Fibroblast of lung (primary cell): ENCODE results near the gene BEND4. TPM values are rescaled to one million over a fixed set of nuclear protein-coding genes. Genes with fewer than 3 reads are reported as not detected.

Experiments
- DNase-seq, 2 donors: peaks; one replicate each; pipeline versions ENCODE4 v3.0.0 to v3.0.0-alpha.2; 2010; ENCODE audit warnings: low read depth in 2 of 2
- H2AFZ ChIP-seq: 2 replicates; pipeline ENCODE4 v1.5.1; 2012; ENCODE audit warnings: low read length, control low read depth, inconsistent platforms
- H3K27ac ChIP-seq: 2 replicates; pipeline ENCODE4 v1.5.1; 2011; ENCODE audit warnings: low read length, control low read depth; ENCODE audit not compliant: insufficient read depth
- H3K27me3 ChIP-seq: 2 replicates; pipeline ENCODE4 v1.5.1; 2011; ENCODE audit warnings: mild to moderate bottlenecking, low read length; ENCODE audit not compliant: control insufficient read depth, insufficient read depth
- H3K36me3 ChIP-seq: 2 replicates; pipeline ENCODE4 v1.5.1; 2011; ENCODE audit warnings: low read length; ENCODE audit not compliant: control insufficient read depth, insufficient read depth
- H3K4me1 ChIP-seq: 2 replicates; pipeline ENCODE4 v1.5.1; 2011; ENCODE audit warnings: low read length; ENCODE audit not compliant: control insufficient read depth, insufficient read depth; ENCODE audit errors: extremely low read depth
- H3K4me2 ChIP-seq: 2 replicates; pipeline ENCODE4 v1.5.1; 2011; ENCODE audit warnings: low read length, control low read depth; ENCODE audit not compliant: insufficient read depth; ENCODE audit errors: extremely low read depth
- H3K4me3 ChIP-seq, 4 experiments: fragments of 200-600 bp in 1 of 4; sonication (generic) in 1 of 4; replicated peaks in 1 of 4; 2 replicates each; pipeline ENCODE4 v1.5.1; 2011 to 2016; ENCODE audit warnings: low read length in 4 of 4, low read depth in 3 of 4, mild to moderate bottlenecking in 3 of 4, control low read depth in 2 of 4, inconsistent platforms in 1 of 4, mixed read lengths in 1 of 4; ENCODE audit not compliant: insufficient read depth in 1 of 4; ENCODE audit errors: control extremely low read depth in 1 of 4
- H3K79me2 ChIP-seq: 2 replicates; pipeline ENCODE4 v1.5.1; 2012; ENCODE audit warnings: mild to moderate bottlenecking, low read length, inconsistent platforms; ENCODE audit not compliant: control insufficient read depth, insufficient read depth
- H3K9ac ChIP-seq: 2 replicates; pipeline ENCODE4 v1.5.1; 2011; ENCODE audit warnings: mild to moderate bottlenecking, low read length, control low read depth; ENCODE audit not compliant: insufficient read depth
- H3K9me3 ChIP-seq: 2 replicates; pipeline ENCODE4 v1.5.1; 2012; ENCODE audit warnings: low read depth, low read length; ENCODE audit not compliant: control insufficient read depth, insufficient read depth
- H4K20me1 ChIP-seq: 2 replicates; pipeline ENCODE4 v1.5.1; 2011; ENCODE audit warnings: low read length; ENCODE audit not compliant: control insufficient read depth, insufficient read depth; ENCODE audit errors: extremely low read depth
- EZH2 ChIP-seq: IDR thresholded peaks from 2 replicates; pipeline ENCODE4 v1.5.1; 2012; ENCODE audit warnings: low read length, control low read depth, mild to moderate bottlenecking; ENCODE audit errors: missing control alignments
- polyA plus RNA-seq, 2 donors: library from polyadenylated mRNA; depleted of rRNA in 1 of 2; stranded (reverse) in 1 of 2; unstranded in 1 of 2; fragments of >200 nt; gene quantifications; 2 replicates each; pipeline ENCODE4 v1.2.1, GENCODE V29; 2011 to 2012; ENCODE audit warnings: missing spikeins in 1 of 2
- total RNA-seq: library from RNA; depleted of rRNA; stranded (reverse); fragments of >200 nt; gene quantifications from 2 replicates; pipeline ENCODE4 v1.2.1, GENCODE V29; 2014
- TF ChIP-seq, protein P1 (sequence below), 2 donors: IDR thresholded peaks in 1 of 2; conservative IDR thresholded peaks in 1 of 2; 1 replicate in 1 of 2; 2 replicates in 1 of 2; pipeline ENCODE4 v1.5.1; 2011 to 2012; ENCODE audit warnings: low read length in 2 of 2, control low read depth in 1 of 2, inconsistent platforms in 1 of 2, low read depth in 1 of 2, mild to moderate bottlenecking in 1 of 2

BEND4 gene
- total and polyA plus RNA-seq, 2 donors (not counting 1 experiment from before 2014, with no cell fraction given): under 0.01 to 0.02 TPM

DNA sequence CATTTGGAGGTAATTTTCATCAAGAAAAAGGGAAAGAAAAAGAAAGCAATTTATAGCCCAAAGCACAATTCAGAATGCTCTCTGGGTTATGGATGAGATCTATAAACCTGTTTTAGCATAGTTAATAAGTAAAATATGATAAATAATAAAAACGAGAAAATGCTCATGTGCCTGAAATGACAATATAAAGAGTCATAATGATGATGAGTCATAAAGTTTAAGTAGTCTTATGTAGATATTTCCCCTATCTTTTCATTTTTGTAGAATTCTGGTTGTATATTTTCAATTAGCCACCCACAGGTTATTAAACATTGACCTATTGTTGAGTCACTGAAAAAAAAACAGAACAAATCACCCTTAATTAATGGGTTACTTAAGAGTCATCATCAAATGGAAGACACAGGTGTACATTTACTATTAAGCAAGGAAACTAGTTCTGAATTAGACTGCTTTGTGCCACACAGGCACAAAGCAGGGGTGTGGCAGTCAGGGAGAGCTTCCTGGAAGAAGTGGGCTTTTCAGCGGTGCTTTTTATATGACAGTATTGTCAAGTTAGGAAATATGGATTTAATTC is 29.3 kb downstream of the BEND4 start:
- no peaks in the 10 kb centered on the region for H3K79me2 ChIP-seq
- no peaks in the 10 kb centered on the region for H3K9me3 ChIP-seq
- no peak overlapping the region for H3K27ac ChIP-seq
- no peak for DNase-seq
- H3K36me3 ChIP-seq: no peaks in the 10 kb centered on the region
- H3K27me3 ChIP-seq: peaks cover 3% of the 10 kb centered on the region
- H3K4me2 ChIP-seq: no peak overlapping the region
- no peaks in the 10 kb centered on the region for H3K4me1 ChIP-seq
- no peak for TF ChIP-seq EZH2
- TF ChIP-seq, protein P1, sequence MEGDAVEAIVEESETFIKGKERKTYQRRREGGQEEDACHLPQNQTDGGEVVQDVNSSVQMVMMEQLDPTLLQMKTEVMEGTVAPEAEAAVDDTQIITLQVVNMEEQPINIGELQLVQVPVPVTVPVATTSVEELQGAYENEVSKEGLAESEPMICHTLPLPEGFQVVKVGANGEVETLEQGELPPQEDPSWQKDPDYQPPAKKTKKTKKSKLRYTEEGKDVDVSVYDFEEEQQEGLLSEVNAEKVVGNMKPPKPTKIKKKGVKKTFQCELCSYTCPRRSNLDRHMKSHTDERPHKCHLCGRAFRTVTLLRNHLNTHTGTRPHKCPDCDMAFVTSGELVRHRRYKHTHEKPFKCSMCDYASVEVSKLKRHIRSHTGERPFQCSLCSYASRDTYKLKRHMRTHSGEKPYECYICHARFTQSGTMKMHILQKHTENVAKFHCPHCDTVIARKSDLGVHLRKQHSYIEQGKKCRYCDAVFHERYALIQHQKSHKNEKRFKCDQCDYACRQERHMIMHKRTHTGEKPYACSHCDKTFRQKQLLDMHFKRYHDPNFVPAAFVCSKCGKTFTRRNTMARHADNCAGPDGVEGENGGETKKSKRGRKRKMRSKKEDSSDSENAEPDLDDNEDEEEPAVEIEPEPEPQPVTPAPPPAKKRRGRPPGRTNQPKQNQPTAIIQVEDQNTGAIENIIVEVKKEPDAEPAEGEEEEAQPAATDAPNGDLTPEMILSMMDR (conservative IDR thresholded peaks at IDR 0.05 in 1 of 2, IDR thresholded peaks at IDR 0.05 in 1 of 2; ENCODE audit: low read depth in 1 of 2, low read length in 2 of 2): no peak
- no peaks in the 10 kb centered on the region for H4K20me1 ChIP-seq
- no peak overlapping the region for H3K4me3 ChIP-seq
- no peak overlapping the region for H2AFZ ChIP-seq
- no peak overlapping the region for H3K9ac ChIP-seq

DNA sequence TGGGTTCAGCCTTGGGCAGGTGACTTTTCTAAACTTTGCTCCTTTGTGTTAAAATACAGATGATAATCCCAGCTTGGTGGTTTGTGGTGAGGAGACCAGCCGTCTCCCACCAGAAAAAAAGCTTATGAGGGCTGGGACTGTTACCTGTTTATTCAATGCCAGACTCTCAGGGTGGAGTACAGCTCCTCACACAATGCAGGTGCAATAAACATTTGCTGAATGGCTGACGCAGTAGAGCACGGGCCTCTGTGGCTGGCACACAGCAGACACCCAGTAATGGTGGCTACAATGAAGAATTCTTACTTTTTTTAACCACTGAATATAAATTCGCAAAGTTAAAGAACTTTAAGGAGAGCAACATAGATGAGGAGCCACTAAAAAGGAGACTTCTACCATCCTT is 30.2 kb downstream of the BEND4 start:
- H3K36me3 ChIP-seq: no peaks in the 10 kb centered on the region
- TF ChIP-seq EZH2: no peak
- TF ChIP-seq, protein P1 (conservative IDR thresholded peaks at IDR 0.05 in 1 of 2, IDR thresholded peaks at IDR 0.05 in 1 of 2; ENCODE audit: low read depth in 1 of 2, low read length in 2 of 2): no peak
- H4K20me1 ChIP-seq: no peaks in the 10 kb centered on the region
- no peak overlapping the region for H3K4me3 ChIP-seq
- no peak for DNase-seq
- H3K27me3 ChIP-seq: peaks cover 3% of the 10 kb centered on the region
- no peaks in the 10 kb centered on the region for H3K4me1 ChIP-seq
- H3K27ac ChIP-seq: no peak overlapping the region
- no peak overlapping the region for H3K4me2 ChIP-seq
- no peak overlapping the region for H3K9ac ChIP-seq
- H3K9me3 ChIP-seq: no peaks in the 10 kb centered on the region
- H3K79me2 ChIP-seq: no peaks in the 10 kb centered on the region
- no peak overlapping the region for H2AFZ ChIP-seq

DNA sequence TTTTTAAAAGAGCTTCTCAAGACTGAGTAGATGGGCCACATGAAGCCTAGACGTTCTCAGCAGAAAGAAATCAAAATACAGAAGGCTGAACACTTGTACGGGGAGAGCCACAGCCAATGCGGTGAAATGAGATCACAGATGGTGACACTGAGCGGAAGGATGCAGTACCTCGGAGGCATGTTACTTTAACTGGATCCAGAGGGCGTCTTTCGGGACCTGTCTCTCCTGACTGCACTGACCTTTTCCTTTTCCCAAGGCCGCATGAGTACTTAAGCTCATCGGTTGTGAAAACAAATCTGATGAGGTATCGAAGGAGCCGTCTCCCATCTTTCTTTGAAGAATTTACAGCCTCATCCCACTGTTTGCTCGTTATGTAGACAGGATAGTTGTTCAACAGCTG is 32.6 kb downstream of the BEND4 start:
- Histone ChIP-seq H3K36me3 (no peaks in the 10 kb centered on the region), H3K4me3 (no peak overlapping the region), H2AFZ (no peak overlapping the region), H4K20me1 (no peaks in the 10 kb centered on the region), H3K27ac (no peak overlapping the region), H3K79me2 (no peaks in the 10 kb centered on the region), H3K27me3 (peaks cover 7% of the 10 kb centered on the region), H3K4me1 (no peaks in the 10 kb centered on the region), H3K9me3 (no peaks in the 10 kb centered on the region), H3K4me2 (no peak overlapping the region), H3K9ac (no peak overlapping the region)
- no peak for DNase-seq
- TF ChIP-seq, protein P1 (conservative IDR thresholded peaks at IDR 0.05 in 1 of 2, IDR thresholded peaks at IDR 0.05 in 1 of 2; ENCODE audit: low read depth in 1 of 2, low read length in 2 of 2): no peak
- no peak for TF ChIP-seq EZH2
